Suprapubic skin (tissue), 3 donors: ENCODE results near the gene POU2AF2.

Source experiments
- CTCF ChIP-seq, 2 donors: fragments of 200-600 bp in 1 of 2; fragments of 450-650 bp in 1 of 2; sonication (generic) in 1 of 2; IDR thresholded peaks; one replicate each; pipeline ENCODE4 v1.5.1; 2016 to 2019; ENCODE audit warnings: antibody characterized with exemption in 2 of 2, mild to moderate bottlenecking in 1 of 2, moderate library complexity in 1 of 2
- EP300 ChIP-seq: sonication (generic); formaldehyde crosslinking; IDR thresholded peaks from one replicate; pipeline ENCODE4 v1.6.1; 2017; ENCODE audit warnings: antibody characterized with exemption

DNA sequence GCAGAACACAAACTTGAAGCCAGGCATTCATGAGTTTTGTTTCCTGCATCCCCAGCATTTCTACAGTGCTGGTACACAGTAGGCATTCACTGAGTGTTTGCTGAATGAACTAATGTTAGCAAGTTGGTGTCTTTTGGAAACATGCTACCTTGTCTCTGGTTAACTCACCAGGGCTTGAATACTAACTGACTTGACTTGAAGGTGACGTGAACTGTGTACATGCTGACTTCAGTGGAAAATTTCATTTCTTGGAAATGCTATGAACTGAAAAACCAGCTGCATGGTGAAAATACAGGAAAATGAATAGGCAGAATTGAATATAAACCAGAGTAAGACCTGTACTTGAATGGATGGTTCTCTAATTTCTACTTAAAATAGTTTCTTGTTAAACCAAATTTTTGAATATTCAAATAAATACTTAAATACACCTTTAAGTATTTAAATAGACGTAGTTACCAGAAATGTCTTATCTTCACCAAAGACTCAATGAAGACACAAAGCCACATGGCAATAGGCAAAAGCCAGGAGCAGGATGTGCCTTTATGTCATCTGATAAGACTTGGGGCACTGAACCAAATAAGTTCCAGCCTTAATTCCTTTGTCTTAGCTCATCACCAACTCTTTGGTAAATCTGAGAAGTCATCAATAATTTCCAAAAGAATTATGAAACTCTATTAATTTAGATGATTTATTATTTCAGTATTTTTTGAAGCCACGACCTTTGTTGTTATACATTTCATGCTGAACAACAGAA is 39.7 kb upstream of the POU2AF2 start:
- TF ChIP-seq CTCF (IDR thresholded peaks at IDR 0.05) (no peak), EP300 (no peak)
